Measurements from ENCODE around the gene PAN2. TPM values are rescaled to one million over a fixed set of nuclear protein-coding genes. Genes with fewer than 3 reads are reported as not detected.

The PAN2 gene
- total and polyA plus RNA-seq, 10 of the 15 experiments (the other 5 are each of a cell fraction or from before 2014, with no cell fraction given): 14.4 to 61.8 (median 34.9) TPM

DNA sequence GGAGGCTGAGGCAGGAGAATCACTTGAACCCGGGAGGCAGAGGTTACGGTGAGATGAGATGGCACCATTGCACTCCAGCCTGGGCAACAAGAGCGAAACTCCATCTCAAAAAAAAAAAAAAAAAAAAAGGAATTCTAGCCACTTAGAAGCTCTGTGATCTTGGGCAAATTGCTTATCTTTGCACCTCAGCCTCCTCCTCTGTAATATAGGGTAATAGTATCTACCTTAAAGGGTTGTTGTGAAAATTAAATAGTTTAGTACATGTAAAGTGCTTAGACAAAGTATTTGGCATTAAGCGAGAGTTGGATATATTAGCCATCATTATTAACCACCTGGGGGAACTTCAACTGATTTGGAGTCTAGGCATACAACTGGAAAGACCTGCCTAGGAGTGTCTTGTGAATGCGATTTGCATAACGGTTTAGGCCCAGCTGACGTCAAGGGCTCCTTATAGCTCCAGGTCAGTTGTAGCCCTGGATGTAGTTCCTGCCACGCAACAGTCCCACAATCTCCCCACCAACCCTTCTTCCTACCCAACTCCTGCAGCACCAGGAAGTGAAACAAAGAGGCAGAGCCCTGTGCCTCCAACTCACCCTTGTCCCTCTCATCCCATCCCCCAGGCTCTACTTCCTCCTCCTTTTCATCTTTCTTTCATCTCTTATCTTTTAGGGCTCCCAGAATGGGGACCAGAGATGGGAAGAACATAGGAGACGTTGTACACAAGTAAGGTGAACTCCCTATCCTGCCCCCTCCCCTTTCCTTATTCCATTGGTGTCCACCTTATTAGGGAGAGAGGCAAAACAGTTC, 2.8 kb upstream of the PAN2 start (continued):
- TF ChIP-seq FOS (IDR thresholded peaks at IDR 0.05; ENCODE audit: borderline replicate concordance, extremely low read depth, insufficient read length): no peak
- TF ChIP-seq ASH2L (IDR thresholded peaks at IDR 0.05; ENCODE audit: borderline replicate concordance, low read depth): no peak
- TF ChIP-seq, protein P1, sequence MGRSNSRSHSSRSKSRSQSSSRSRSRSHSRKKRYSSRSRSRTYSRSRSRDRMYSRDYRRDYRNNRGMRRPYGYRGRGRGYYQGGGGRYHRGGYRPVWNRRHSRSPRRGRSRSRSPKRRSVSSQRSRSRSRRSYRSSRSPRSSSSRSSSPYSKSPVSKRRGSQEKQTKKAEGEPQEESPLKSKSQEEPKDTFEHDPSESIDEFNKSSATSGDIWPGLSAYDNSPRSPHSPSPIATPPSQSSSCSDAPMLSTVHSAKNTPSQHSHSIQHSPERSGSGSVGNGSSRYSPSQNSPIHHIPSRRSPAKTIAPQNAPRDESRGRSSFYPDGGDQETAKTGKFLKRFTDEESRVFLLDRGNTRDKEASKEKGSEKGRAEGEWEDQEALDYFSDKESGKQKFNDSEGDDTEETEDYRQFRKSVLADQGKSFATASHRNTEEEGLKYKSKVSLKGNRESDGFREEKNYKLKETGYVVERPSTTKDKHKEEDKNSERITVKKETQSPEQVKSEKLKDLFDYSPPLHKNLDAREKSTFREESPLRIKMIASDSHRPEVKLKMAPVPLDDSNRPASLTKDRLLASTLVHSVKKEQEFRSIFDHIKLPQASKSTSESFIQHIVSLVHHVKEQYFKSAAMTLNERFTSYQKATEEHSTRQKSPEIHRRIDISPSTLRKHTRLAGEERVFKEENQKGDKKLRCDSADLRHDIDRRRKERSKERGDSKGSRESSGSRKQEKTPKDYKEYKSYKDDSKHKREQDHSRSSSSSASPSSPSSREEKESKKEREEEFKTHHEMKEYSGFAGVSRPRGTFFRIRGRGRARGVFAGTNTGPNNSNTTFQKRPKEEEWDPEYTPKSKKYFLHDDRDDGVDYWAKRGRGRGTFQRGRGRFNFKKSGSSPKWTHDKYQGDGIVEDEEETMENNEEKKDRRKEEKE (IDR thresholded peaks at IDR 0.05): no peak
- TF ChIP-seq SMAD1 (IDR thresholded peaks at IDR 0.05; ENCODE audit: low read depth, partially characterized antibody): no peak
- TF ChIP-seq, protein P2, sequence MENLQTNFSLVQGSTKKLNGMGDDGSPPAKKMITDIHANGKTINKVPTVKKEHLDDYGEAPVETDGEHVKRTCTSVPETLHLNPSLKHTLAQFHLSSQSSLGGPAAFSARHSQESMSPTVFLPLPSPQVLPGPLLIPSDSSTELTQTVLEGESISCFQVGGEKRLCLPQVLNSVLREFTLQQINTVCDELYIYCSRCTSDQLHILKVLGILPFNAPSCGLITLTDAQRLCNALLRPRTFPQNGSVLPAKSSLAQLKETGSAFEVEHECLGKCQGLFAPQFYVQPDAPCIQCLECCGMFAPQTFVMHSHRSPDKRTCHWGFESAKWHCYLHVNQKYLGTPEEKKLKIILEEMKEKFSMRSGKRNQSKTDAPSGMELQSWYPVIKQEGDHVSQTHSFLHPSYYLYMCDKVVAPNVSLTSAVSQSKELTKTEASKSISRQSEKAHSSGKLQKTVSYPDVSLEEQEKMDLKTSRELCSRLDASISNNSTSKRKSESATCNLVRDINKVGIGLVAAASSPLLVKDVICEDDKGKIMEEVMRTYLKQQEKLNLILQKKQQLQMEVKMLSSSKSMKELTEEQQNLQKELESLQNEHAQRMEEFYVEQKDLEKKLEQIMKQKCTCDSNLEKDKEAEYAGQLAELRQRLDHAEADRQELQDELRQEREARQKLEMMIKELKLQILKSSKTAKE (IDR thresholded peaks at IDR 0.05; ENCODE audit: low read depth, poor library complexity, severe bottlenecking): no peak
- TF ChIP-seq RFX5 (IDR thresholded peaks at IDR 0.05; ENCODE audit: low read depth, low read length): no peak
- TF ChIP-seq FOXK2 (IDR thresholded peaks at IDR 0.05): no peak
- peak; percentile 46 for TF ChIP-seq POLR2A (IDR thresholded peaks at IDR 0.05; ENCODE audit: low read depth, low read length)
- no peak for TF ChIP-seq GATAD2B (conservative IDR thresholded peaks at IDR 0.05; ENCODE audit: low read depth)
- no peak for TF ChIP-seq WRNIP1 (IDR thresholded peaks at IDR 0.05; ENCODE audit: borderline replicate concordance, low read depth, low read length)
- 0 out of 2 replicates have a peak, but pooled peaks have one; percentile 31 for TF ChIP-seq ATF7 (IDR thresholded peaks at IDR 0.05; ENCODE audit: low read depth)
- TF ChIP-seq, protein P3, sequence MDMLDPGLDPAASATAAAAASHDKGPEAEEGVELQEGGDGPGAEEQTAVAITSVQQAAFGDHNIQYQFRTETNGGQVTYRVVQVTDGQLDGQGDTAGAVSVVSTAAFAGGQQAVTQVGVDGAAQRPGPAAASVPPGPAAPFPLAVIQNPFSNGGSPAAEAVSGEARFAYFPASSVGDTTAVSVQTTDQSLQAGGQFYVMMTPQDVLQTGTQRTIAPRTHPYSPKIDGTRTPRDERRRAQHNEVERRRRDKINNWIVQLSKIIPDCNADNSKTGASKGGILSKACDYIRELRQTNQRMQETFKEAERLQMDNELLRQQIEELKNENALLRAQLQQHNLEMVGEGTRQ (IDR thresholded peaks at IDR 0.05; ENCODE audit: borderline replicate concordance, low read depth, low read length): no peak
- TF ChIP-seq, protein P4, sequence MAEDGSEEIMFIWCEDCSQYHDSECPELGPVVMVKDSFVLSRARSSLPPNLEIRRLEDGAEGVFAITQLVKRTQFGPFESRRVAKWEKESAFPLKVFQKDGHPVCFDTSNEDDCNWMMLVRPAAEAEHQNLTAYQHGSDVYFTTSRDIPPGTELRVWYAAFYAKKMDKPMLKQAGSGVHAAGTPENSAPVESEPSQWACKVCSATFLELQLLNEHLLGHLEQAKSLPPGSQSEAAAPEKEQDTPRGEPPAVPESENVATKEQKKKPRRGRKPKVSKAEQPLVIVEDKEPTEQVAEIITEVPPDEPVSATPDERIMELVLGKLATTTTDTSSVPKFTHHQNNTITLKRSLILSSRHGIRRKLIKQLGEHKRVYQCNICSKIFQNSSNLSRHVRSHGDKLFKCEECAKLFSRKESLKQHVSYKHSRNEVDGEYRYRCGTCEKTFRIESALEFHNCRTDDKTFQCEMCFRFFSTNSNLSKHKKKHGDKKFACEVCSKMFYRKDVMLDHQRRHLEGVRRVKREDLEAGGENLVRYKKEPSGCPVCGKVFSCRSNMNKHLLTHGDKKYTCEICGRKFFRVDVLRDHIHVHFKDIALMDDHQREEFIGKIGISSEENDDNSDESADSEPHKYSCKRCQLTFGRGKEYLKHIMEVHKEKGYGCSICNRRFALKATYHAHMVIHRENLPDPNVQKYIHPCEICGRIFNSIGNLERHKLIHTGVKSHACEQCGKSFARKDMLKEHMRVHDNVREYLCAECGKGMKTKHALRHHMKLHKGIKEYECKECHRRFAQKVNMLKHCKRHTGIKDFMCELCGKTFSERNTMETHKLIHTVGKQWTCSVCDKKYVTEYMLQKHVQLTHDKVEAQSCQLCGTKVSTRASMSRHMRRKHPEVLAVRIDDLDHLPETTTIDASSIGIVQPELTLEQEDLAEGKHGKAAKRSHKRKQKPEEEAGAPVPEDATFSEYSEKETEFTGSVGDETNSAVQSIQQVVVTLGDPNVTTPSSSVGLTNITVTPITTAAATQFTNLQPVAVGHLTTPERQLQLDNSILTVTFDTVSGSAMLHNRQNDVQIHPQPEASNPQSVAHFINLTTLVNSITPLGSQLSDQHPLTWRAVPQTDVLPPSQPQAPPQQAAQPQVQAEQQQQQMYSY (CRISPR knock-in tag; IDR thresholded peaks at IDR 0.05): no peak
- TF ChIP-seq, protein P5, sequence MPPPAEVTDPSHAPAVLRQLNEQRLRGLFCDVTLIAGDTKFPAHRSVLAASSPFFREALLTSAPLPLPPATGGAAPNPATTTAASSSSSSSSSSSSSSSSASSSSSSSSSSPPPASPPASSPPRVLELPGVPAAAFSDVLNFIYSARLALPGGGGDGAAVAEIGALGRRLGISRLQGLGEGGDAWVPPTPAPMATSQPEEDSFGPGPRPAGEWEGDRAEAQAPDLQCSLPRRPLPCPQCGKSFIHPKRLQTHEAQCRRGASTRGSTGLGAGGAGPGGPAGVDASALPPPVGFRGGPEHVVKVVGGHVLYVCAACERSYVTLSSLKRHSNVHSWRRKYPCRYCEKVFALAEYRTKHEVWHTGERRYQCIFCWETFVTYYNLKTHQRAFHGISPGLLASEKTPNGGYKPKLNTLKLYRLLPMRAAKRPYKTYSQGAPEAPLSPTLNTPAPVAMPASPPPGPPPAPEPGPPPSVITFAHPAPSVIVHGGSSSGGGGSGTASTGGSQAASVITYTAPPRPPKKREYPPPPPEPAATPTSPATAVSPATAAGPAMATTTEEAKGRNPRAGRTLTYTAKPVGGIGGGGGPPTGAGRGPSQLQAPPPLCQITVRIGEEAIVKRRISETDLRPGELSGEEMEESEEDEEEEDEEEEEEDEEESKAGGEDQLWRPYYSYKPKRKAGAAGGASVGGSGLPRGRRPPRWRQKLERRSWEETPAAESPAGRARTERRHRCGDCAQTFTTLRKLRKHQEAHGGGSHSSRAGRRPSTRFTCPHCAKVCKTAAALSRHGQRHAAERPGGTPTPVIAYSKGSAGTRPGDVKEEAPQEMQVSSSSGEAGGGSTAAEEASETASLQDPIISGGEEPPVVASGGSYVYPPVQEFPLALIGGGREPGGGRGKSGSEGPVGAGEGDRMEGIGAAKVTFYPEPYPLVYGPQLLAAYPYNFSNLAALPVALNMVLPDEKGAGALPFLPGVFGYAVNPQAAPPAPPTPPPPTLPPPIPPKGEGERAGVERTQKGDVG (CRISPR knock-in tag; IDR thresholded peaks at IDR 0.05): no peak
